NCI-H2227 (cell line): ENCODE data around the gene LAMA4.

Experiments
- DNase-seq: peaks from one replicate; lab custom pipeline; 2025; ENCODE audit not compliant: unreplicated experiment; lab: John Stamatoyannopoulos, UW

Gene LAMA4

GRCh38 chr6:112191509-112192020, 62.8 kb downstream of the LAMA4 start:
- no peak for DNase-seq

- no peak for DNase-seq
Measured at GRCh38 chr6:112190164-112190563, 64.2 kb downstream of the LAMA4 start.

GRCh38 chr6:112189494-112189893, 64.9 kb downstream of the LAMA4 start:
- no peak for DNase-seq

GRCh38 chr6:112188906-112189305, 65.5 kb downstream of the LAMA4 start:
- no peak for DNase-seq

- no peak for DNase-seq
Measured at GRCh38 chr6:112187736-112188135, 66.6 kb downstream of the LAMA4 start.

- no peak for DNase-seq
Measured at GRCh38 chr6:112184951-112185350, 69.4 kb downstream of the LAMA4 start.

GRCh38 chr6:112183271-112183671, 71.1 kb downstream of the LAMA4 start:
- DNase-seq = no peak

- DNase-seq = no peak
Measured at GRCh38 chr6:112181130-112181529, 73.2 kb downstream of the LAMA4 start.

- peak; percentile 76 for DNase-seq
Measured at GRCh38 chr6:112180095-112180820, 74.1 kb downstream of the LAMA4 start.

GRCh38 chr6:112179631-112180030, 74.7 kb downstream of the LAMA4 start:
- no peak for DNase-seq

GRCh38 chr6:112178846-112179245, 75.5 kb downstream of the LAMA4 start:
- DNase-seq = no peak

- no peak for DNase-seq
Measured at GRCh38 chr6:112177092-112177491, 77.3 kb downstream of the LAMA4 start.

GRCh38 chr6:112176175-112176574, 78.2 kb downstream of the LAMA4 start:
- peak; percentile 43 for DNase-seq

GRCh38 chr6:112173221-112173804, 81.1 kb downstream of the LAMA4 start:
- no peak for DNase-seq

- DNase-seq = no peak
Measured at GRCh38 chr6:112172540-112172939, 81.8 kb downstream of the LAMA4 start.

GRCh38 chr6:112169541-112169940, 84.8 kb downstream of the LAMA4 start:
- no peak for DNase-seq

- DNase-seq = peak; percentile 61
Measured at GRCh38 chr6:112163295-112164257, 90.8 kb downstream of the LAMA4 start.

GRCh38 chr6:112160745-112161144, 93.6 kb downstream of the LAMA4 start:
- no peak for DNase-seq

GRCh38 chr6:112156668-112157067, 97.7 kb downstream of the LAMA4 start:
- no peak for DNase-seq

GRCh38 chr6:112155886-112156285, 98.5 kb downstream of the LAMA4 start:
- DNase-seq = no peak

GRCh38 chr6:112154711-112155110, 99.7 kb downstream of the LAMA4 start:
- DNase-seq = no peak
